Mammary epithelial cell (primary cell): ENCODE data around the gene SRC.

Source experiments
- CTCF ChIP-seq, 2 donors: IDR thresholded peaks in 1 of 2; conservative IDR thresholded peaks in 1 of 2; 2 replicates each; pipeline ENCODE4 v1.5.1; 2011 to 2012; ENCODE audit warnings: inconsistent platforms in 2 of 2, low read length in 2 of 2, mild to moderate bottlenecking in 2 of 2, control low read depth in 1 of 2, low read depth in 1 of 2; ENCODE audit not compliant: insufficient read depth in 1 of 2; ENCODE audit errors: extremely low read depth in 1 of 2
- EZH2 ChIP-seq: IDR thresholded peaks from 2 replicates; pipeline ENCODE4 v1.6.1; 2012; ENCODE audit warnings: low read length, inconsistent platforms, borderline replicate concordance

DNA sequence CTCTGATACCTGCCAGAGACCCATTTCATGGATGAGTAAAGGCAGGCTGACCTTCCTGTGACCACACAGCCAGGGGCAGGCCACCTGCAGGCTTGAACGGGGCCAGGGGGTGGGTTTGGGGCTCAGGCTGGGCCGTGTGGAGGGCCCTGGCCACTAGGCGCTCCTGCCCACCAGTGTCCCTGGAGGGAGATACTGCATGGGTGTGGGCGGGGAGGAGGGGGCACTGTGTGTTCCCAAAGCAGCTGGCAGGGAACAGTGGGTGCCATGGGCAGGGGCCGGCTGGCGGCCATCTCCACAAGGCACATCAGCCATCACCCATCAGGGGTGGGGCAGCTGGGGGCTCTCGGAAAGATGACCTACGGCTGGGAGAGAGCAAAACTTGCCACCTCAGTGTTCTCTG lies 15.4 kb downstream of the SRC start:
- TF ChIP-seq CTCF (conservative IDR thresholded peaks at IDR 0.05 in 1 of 2, IDR thresholded peaks at IDR 0.05 in 1 of 2; ENCODE audit: extremely low read depth in 1 of 2, insufficient read depth in 1 of 2, low read depth in 1 of 2, low read length in 2 of 2) (no peak), EZH2 (no peak)
